ENCODE measurements around the gene GHRL. TPM values are rescaled to one million over a fixed set of nuclear protein-coding genes. Genes with fewer than 3 reads are reported as not detected.

GHRL gene
- total and polyA plus RNA-seq, 2 of the 4 experiments (the other 2 are of a cell fraction): 0.27 TPM; not detected in 1

GRCh38 chr3:10259798-10260197 is 32.9 kb downstream of the GHRL start:
- no peak for TF ChIP-seq ELK1 (IDR thresholded peaks at IDR 0.05; ENCODE audit: borderline replicate concordance, low read depth, low read length)
- no peak for TF ChIP-seq RFX5 (IDR thresholded peaks at IDR 0.05; ENCODE audit: low read depth, low read length)
- TF ChIP-seq RAD21 (IDR thresholded peaks at IDR 0.05; ENCODE audit: low read length): no peak
- Histone ChIP-seq H2BK15ac (ENCODE audit: low read depth, low read length) (no peak overlapping the region), H3K9ac (ENCODE audit: low read depth, low read length) (no peak overlapping the region), H3K9me1 (ENCODE audit: insufficient read depth, low read length) (peaks cover 6% of the 10 kb centered on the region), H2BK120ac (ENCODE audit: low read depth, low read length) (no peak overlapping the region), H4K8ac (ENCODE audit: low read depth in 2 of 2, low read length in 2 of 2) (no peak overlapping the region), H2AK5ac (ENCODE audit: low read depth, low read length) (no peak overlapping the region), H3K79me1 (ENCODE audit: low read depth in 1 of 2, low read length in 2 of 2) (peaks cover 20 to 64% of the 10 kb centered on the region in 2 experiments), H3K4me3 (ENCODE audit: insufficient read depth, low read depth, low read length) (no peak overlapping the region), H3K4ac (ENCODE audit: low read depth, low read length) (no peak overlapping the region), H4K5ac (ENCODE audit: low read depth, low read length) (no peak overlapping the region), H3K14ac (replicated peaks; ENCODE audit: low read depth, low read length) (no peak overlapping the region), H3K56ac (ENCODE audit: extremely low read depth, insufficient read depth, low read length) (no peak overlapping the region), H3K18ac (ENCODE audit: low read depth, low read length) (no peak overlapping the region), H3K4me2 (ENCODE audit: low read depth, low read length) (no peak overlapping the region), H3K27ac (ENCODE audit: insufficient read depth, low read length) (no peak overlapping the region), H3K9me3 (ENCODE audit: control insufficient read depth, insufficient read depth, low read length) (no peaks in the 10 kb centered on the region), H2AFZ (replicated peaks; ENCODE audit: low read length, poor library complexity) (no peak overlapping the region), H2BK20ac (ENCODE audit: low read depth, low read length) (no peak overlapping the region), H4K20me1 (ENCODE audit: insufficient read depth, low read length) (peaks cover 13% of the 10 kb centered on the region), H3K27me3 (ENCODE audit: control insufficient read depth, insufficient read depth, low read length) (no peaks in the 10 kb centered on the region), H4K91ac (ENCODE audit: insufficient read depth, low read depth, low read length) (no peak overlapping the region), H3K4me1 (ENCODE audit: control insufficient read depth, insufficient read depth, low read length) (peaks cover 5% of the 10 kb centered on the region; the same call in 1 of the 2 replicates), H3K23ac (ENCODE audit: low read depth, low read length) (no peak overlapping the region), H3K36me3 (ENCODE audit: control insufficient read depth, insufficient read depth, low read length) (peaks cover 33% of the 10 kb centered on the region), H2AK9ac (replicated peaks; ENCODE audit: low read depth, low read length, poor library complexity) (no peak overlapping the region), H2BK5ac (ENCODE audit: low read depth, low read length, poor library complexity, severe bottlenecking) (no peak overlapping the region)
- in situ Hi-C loops (cut with MboI; ENCODE audit: low sequenced_read_pairs) (no loop called here), dilution Hi-C loops (cut with HindIII; ENCODE audit: low sequenced_read_pairs, unreplicated experiment) (no loop called here), intact Hi-C loops (cut with micrococcal nuclease) (no loop called here)
- WGBS, 2 experiments (ENCODE audit: extremely low coverage in 2 of 2, insufficient read length in 1 of 2): 70% methylated on average over 2 of the region's 4 CpGs; no CpG with 5 or more reads in 1 of the 2 experiments
- BruUV-seq (replicated peaks): no TSS peak
- ChIA-PET CTCF (no interaction called here), POLR2A (ENCODE audit: unreplicated experiment) (no interaction called here)
- no peak for ATAC-seq (ENCODE audit: low read depth)
- no peak for DNase-seq

All from IMR-90 (cell line).